Fibroblast of gingiva (primary cell): ENCODE results near the gene MASP1.

Source experiments
- DNase-seq: peaks from one replicate; pipeline ENCODE4 v3.0.0-alpha.2; 2011; ENCODE audit warnings: low read depth

MASP1 gene

DNA sequence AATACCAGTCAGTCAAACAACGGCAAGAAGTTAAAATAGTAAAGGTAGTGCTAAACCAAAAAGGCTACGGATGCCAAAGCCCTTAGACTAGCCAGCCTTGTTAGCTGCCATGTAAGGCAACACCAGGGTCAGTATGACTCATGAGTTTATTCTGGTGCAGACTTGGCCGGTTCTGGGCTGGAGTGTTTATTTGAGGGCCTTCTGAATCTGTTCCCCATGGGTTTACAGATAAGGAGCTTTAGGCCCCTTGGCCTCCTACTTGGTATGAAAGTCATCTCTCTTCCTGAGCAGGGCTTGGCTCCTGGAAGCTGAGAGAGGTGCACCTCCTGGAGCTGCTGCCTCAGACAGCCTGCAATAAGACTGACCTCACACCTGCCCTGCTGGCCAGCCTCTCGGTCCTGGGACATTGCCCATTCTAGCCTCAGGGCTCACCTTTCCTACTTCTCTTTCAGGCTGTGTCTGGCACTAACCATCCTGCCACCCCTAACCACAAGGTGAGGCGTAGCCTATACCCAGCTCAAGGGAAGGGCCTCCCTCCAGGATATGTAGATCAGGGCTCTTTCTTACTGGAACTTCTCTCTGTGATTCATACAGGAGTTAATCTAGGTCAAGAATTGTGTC is 104.6 kb downstream of the MASP1 start:
- DNase-seq, result peak; percentile 76

DNA sequence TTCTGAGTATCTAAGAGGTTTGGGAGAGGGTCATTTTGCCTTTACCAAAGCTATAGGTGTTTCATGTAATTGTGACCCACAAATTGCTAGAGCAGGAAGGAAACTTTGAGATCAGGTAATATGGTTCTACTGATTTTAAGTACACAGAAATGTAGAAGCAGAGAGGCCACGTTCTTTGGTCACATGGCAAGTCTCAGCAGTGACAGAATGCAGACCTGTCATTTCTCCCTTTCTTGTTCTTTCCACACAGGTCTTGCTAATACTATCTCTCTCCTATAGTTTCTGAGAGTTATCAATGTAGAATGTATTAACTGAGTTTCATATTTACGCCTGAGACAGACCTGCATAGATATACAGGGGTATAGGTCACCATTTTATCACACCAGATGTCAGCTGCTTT is 105.2 kb downstream of the MASP1 start:
- DNase-seq, result no peak

DNA sequence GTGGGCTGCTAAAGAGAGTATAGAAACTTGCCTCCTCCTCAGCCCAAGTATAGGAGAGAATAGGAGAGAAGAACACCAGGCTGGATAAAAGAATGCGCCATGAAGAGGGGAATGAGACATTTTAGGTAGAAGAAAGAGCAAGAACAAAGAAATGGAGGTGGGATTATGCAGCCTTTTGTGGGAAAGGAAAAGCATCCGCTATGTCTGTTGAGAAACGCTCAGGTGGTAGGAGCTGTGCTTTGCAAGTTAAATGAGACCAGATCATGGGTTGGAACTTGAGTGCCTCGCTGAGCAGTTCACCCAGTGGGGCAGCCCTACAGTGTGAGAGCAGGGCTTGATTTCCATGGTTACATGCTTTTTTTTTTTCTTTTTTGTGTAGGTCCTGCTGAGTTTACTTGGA is 105.8 kb downstream of the MASP1 start:
- no peak for DNase-seq
